HepG2 (cell line): ENCODE results near the gene BAZ1B. TPM values are rescaled to one million over a fixed set of nuclear protein-coding genes. Genes with fewer than 3 reads are reported as not detected.

Experiments used
- AKAP8 ChIP-seq: sonication (generic); formaldehyde crosslinking; IDR thresholded peaks from 2 replicates; pipeline ENCODE4 v1.5.1; 2020; ENCODE audit warnings: mild to moderate bottlenecking, missing genetic modification reagents
- ARID4A ChIP-seq: sonication (generic); formaldehyde crosslinking; IDR thresholded peaks from 2 replicates; pipeline ENCODE4 v1.5.0; 2020; ENCODE audit warnings: mild to moderate bottlenecking, missing genetic modification reagents, borderline replicate concordance
- GABPA ChIP-seq, 2 experiments: IDR thresholded peaks; 2 replicates each; pipeline ENCODE4 v1.6.1; 2011 to 2016; ENCODE audit warnings: low read depth in 2 of 2, low read length in 1 of 2, missing biosample characterization in 1 of 2, missing genetic modification characterization in 1 of 2
- HNRNPL ChIP-seq: fragments of 200-400 bp; formaldehyde crosslinking; IDR thresholded peaks from 2 replicates; pipeline ENCODE4 v1.6.1; 2017; ENCODE audit warnings: mild to moderate bottlenecking, low read depth, low read length
- MAFF ChIP-seq: IDR thresholded peaks from 2 replicates; pipeline ENCODE4 v1.6.1; 2011; ENCODE audit warnings: low read depth, low read length, improper control_type of control experiment
- NR0B2 ChIP-seq: sonication (generic); formaldehyde crosslinking; IDR thresholded peaks from 2 replicates; pipeline ENCODE4 v1.4.0; 2020; ENCODE audit warnings: mild to moderate bottlenecking, missing genetic modification reagents
- THAP9 ChIP-seq: sonication (generic); formaldehyde crosslinking; IDR thresholded peaks from 2 replicates; pipeline ENCODE4; 2020; ENCODE audit warnings: missing genetic modification reagents, mild to moderate bottlenecking, borderline replicate concordance
- TRIM24 ChIP-seq: sonication (generic); formaldehyde crosslinking; IDR thresholded peaks from 2 replicates; pipeline ENCODE4 v1.8.0; 2022; ENCODE audit warnings: mild to moderate bottlenecking, missing genetic modification reagents
- ZNF552 ChIP-seq: sonication (generic); formaldehyde crosslinking; IDR thresholded peaks from 2 replicates; pipeline ENCODE4 v1.9.0; 2022; ENCODE audit warnings: missing genetic modification reagents, mild to moderate bottlenecking, borderline replicate concordance
- ZNF773 ChIP-seq: sonication (generic); formaldehyde crosslinking; IDR thresholded peaks from 2 replicates; pipeline ENCODE4 v1.4.0; 2020; ENCODE audit warnings: missing genetic modification reagents, borderline replicate concordance
- polyA plus RNA-seq, 8 experiments: library from polyadenylated mRNA; depleted of rRNA in 3 of 8; stranded (reverse) in 7 of 8; unstranded in 1 of 8; fragments of >200 nt; fragmentation: Illumina TruSeq in 4 of 8; extraction: Trizol in 4 of 8; gene quantifications; 2 replicates each; pipeline versions ENCODE4 v1.2.1 to v1.2.3, GENCODE V29; 2011 to 2016; ENCODE audit warnings: low read depth in 4 of 8, missing spikeins in 1 of 8, mixed read lengths in 1 of 8; ENCODE audit not compliant: insufficient read depth in 1 of 8
- total RNA-seq, 5 experiments: library from RNA; depleted of rRNA; stranded (reverse); fragments of >200 nt; fragmentation: Illumina TruSeq; extraction: Trizol; gene quantifications; 2 replicates each; pipeline ENCODE4 v1.2.3, GENCODE V29; 2016; ENCODE audit warnings: low read depth in 1 of 5
- TF ChIP-seq, protein P1 (sequence below), 2 experiments: IDR thresholded peaks; 2 replicates each; pipeline ENCODE4 v1.6.1; 2011 to 2012; ENCODE audit warnings: low read length in 2 of 2, borderline replicate concordance in 1 of 2, low read depth in 1 of 2, mild to moderate bottlenecking in 1 of 2, moderate library complexity in 1 of 2
- TF ChIP-seq, protein P2 (sequence below): sonication (generic); formaldehyde crosslinking; conservative IDR thresholded peaks from 2 replicates; pipeline ENCODE4 v1.8.0; 2022; ENCODE audit warnings: low read depth, missing genetic modification reagents
- TF ChIP-seq, protein P3 (sequence below): sonication (generic); formaldehyde crosslinking; IDR thresholded peaks from 2 replicates; pipeline ENCODE4 v1.5.1; 2020; ENCODE audit warnings: mild to moderate bottlenecking, moderate library complexity, missing genetic modification reagents

BAZ1B gene
- total and polyA plus RNA-seq, 2 of the 13 experiments (the other 11 are each of a cell fraction or from before 2014, with no cell fraction given) = 18.6 to 69.4 TPM

GRCh38 chr7:73435471-73436009 is 86.6 kb downstream of the BAZ1B start (continued):
- TF ChIP-seq NR0B2 (CRISPR knock-in tag) = no peak
- TF ChIP-seq ARID4A (CRISPR knock-in tag) = 0 out of 2 replicates have a peak, but pooled peaks have one; percentile 32
- TF ChIP-seq HNRNPL = 0 out of 2 replicates have a peak, but pooled peaks have one; percentile 25
- no peak for TF ChIP-seq ZNF773 (CRISPR knock-in tag)
- TF ChIP-seq MAFF = no peak
- TF ChIP-seq, protein P1, sequence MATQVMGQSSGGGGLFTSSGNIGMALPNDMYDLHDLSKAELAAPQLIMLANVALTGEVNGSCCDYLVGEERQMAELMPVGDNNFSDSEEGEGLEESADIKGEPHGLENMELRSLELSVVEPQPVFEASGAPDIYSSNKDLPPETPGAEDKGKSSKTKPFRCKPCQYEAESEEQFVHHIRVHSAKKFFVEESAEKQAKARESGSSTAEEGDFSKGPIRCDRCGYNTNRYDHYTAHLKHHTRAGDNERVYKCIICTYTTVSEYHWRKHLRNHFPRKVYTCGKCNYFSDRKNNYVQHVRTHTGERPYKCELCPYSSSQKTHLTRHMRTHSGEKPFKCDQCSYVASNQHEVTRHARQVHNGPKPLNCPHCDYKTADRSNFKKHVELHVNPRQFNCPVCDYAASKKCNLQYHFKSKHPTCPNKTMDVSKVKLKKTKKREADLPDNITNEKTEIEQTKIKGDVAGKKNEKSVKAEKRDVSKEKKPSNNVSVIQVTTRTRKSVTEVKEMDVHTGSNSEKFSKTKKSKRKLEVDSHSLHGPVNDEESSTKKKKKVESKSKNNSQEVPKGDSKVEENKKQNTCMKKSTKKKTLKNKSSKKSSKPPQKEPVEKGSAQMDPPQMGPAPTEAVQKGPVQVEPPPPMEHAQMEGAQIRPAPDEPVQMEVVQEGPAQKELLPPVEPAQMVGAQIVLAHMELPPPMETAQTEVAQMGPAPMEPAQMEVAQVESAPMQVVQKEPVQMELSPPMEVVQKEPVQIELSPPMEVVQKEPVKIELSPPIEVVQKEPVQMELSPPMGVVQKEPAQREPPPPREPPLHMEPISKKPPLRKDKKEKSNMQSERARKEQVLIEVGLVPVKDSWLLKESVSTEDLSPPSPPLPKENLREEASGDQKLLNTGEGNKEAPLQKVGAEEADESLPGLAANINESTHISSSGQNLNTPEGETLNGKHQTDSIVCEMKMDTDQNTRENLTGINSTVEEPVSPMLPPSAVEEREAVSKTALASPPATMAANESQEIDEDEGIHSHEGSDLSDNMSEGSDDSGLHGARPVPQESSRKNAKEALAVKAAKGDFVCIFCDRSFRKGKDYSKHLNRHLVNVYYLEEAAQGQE (IDR thresholded peaks at IDR 0.05; ENCODE audit: borderline replicate concordance in 1 of 2, low read depth in 1 of 2, low read length in 2 of 2) = no peak
- TF ChIP-seq ZNF552 (CRISPR knock-in tag) = no peak
- no peak for TF ChIP-seq AKAP8 (CRISPR knock-in tag)
- peak; percentile 13; the same call in 1 of the 2 replicates for TF ChIP-seq THAP9 (CRISPR knock-in tag)
- TF ChIP-seq, protein P2, sequence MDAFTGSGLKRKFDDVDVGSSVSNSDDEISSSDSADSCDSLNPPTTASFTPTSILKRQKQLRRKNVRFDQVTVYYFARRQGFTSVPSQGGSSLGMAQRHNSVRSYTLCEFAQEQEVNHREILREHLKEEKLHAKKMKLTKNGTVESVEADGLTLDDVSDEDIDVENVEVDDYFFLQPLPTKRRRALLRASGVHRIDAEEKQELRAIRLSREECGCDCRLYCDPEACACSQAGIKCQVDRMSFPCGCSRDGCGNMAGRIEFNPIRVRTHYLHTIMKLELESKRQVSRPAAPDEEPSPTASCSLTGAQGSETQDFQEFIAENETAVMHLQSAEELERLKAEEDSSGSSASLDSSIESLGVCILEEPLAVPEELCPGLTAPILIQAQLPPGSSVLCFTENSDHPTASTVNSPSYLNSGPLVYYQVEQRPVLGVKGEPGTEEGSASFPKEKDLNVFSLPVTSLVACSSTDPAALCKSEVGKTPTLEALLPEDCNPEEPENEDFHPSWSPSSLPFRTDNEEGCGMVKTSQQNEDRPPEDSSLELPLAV = no peak
- no peak for TF ChIP-seq TRIM24
- TF ChIP-seq, protein P3, sequence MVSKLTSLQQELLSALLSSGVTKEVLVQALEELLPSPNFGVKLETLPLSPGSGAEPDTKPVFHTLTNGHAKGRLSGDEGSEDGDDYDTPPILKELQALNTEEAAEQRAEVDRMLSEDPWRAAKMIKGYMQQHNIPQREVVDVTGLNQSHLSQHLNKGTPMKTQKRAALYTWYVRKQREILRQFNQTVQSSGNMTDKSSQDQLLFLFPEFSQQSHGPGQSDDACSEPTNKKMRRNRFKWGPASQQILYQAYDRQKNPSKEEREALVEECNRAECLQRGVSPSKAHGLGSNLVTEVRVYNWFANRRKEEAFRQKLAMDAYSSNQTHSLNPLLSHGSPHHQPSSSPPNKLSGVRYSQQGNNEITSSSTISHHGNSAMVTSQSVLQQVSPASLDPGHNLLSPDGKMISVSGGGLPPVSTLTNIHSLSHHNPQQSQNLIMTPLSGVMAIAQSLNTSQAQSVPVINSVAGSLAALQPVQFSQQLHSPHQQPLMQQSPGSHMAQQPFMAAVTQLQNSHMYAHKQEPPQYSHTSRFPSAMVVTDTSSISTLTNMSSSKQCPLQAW = no peak
- TF ChIP-seq GABPA (IDR thresholded peaks at IDR 0.05; ENCODE audit: low read depth, low read length) = no peak
- TF ChIP-seq GABPA (CRISPR knock-in tag; IDR thresholded peaks at IDR 0.05; ENCODE audit: low read depth) = no peak
